ENCODE data around the gene TTYH1. TPM values are rescaled to one million over a fixed set of nuclear protein-coding genes. Genes with fewer than 3 reads are reported as not detected.

The TTYH1 gene
- total and polyA plus RNA-seq, 2 of the 8 experiments (the other 6 are each of a cell fraction or from before 2014, with no cell fraction given) = 26.7 to 46.5 TPM

DNA sequence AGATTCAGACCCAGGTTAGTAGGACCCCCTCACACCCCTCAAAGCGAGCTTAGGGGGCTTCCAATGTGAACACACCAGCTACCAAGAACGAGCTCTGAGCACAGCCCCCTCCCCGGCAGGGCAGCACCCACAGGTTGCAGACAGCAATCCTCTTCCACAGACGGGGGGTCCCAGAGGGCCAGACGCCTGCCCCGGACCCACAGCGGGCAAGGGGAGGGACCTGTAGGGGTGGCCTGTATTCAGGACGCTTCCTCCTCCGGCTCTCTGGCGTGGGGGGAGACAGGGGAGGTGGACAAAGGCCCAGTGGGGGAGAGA, 4.8 kb downstream of the TTYH1 start:
- Histone ChIP-seq H4K20me1 (replicated peaks in 1 of 2; ENCODE audit: control insufficient read depth in 1 of 2, insufficient read depth in 2 of 2, low read length in 2 of 2) (peaks cover 0 to 11% of the 10 kb centered on the region in 2 experiments), H3K14ac (ENCODE audit: insufficient read length) (no peak overlapping the region), H3K23ac (ENCODE audit: insufficient read length) (no peak overlapping the region), H2AK5ac (ENCODE audit: low read depth, low read length) (peak overlapping the region; percentile 58; the same call in 1 of the 2 replicates), H3K18ac (ENCODE audit: extremely low read depth, low read length) (peak overlapping the region; percentile 97), H3K9me3 (ENCODE audit: insufficient read depth in 2 of 2, low read depth in 1 of 2, low read length in 1 of 2) (no peaks in the 10 kb centered on the region), H2BK12ac (ENCODE audit: low read depth, low read length) (peak overlapping the region; percentile 65; the same call in 1 of the 2 replicates), H2BK15ac (ENCODE audit: low read length) (no peak overlapping the region), H4K5ac (ENCODE audit: insufficient read length, low read depth, low read length) (peak overlapping the region; percentile 38), H4K8ac (ENCODE audit: extremely low read depth, insufficient read depth, low read length) (peak overlapping the region; percentile 40; the same call in 1 of the 2 replicates), H4K91ac (replicated peaks; ENCODE audit: insufficient read length, low read length) (peak overlapping the region; percentile 35), H2AFZ (ENCODE audit: low read length) (no peak overlapping the region; the same call in 1 of the 2 replicates), H2BK5ac (ENCODE audit: low read depth, low read length) (peak overlapping the region; percentile 97; the same call in 1 of the 2 replicates), H3K4ac (replicated peaks; ENCODE audit: insufficient read length, low read depth, low read length) (peak overlapping the region; percentile 29), H3K4me2 (ENCODE audit: insufficient read depth in 1 of 2, low read depth in 2 of 2, low read length in 2 of 2) (peak overlapping the region; percentile 44 to 86), H2BK20ac (ENCODE audit: low read length) (0 out of 2 replicates have a peak overlapping the region, but pooled peaks have one; percentile 72), H3K4me1 (replicated peaks in 1 of 4; ENCODE audit: control insufficient read depth in 3 of 4, insufficient read depth in 4 of 4, low read length in 3 of 4) (peaks cover 15 to 50% (median 38%) of the 10 kb centered on the region in 4 experiments), H3K9ac (replicated peaks in 1 of 4; ENCODE audit: extremely low read depth in 1 of 4, low read depth in 3 of 4, low read length in 3 of 4) (peak overlapping the region in 2 of 4 experiments; percentile 29 to 32; a peak in 3 of 7 replicates), H3K27me3 (replicated peaks in 1 of 4; ENCODE audit: control insufficient read depth in 3 of 4, extremely low read depth in 1 of 4, insufficient read depth in 3 of 4, low read length in 3 of 4) (peaks cover 0 to 17% (median 10%) of the 10 kb centered on the region in 4 experiments; a peak in 5 of 7 replicates), H3K36me3 (ENCODE audit: control insufficient read depth in 2 of 4, insufficient read depth in 4 of 4, low read length in 3 of 4) (peaks cover 0 to 22% (median 3%) of the 10 kb centered on the region in 4 experiments; a peak in 6 of 8 replicates), H3K79me1 (ENCODE audit: low read depth, low read length) (peaks cover 16% of the 10 kb centered on the region), H3K4me3 (ENCODE audit: extremely low read depth in 1 of 4, insufficient read depth in 2 of 4, low read depth in 3 of 4, low read length in 4 of 4) (peak overlapping the region in 3 of 4 experiments; percentile 15 to 59 (median 32); a peak in 4 of 8 replicates), H3K56ac (replicated peaks; ENCODE audit: insufficient read length, low read depth, low read length) (peak overlapping the region; percentile 7), H3K23me2 (ENCODE audit: low read depth, low read length) (peaks cover 16% of the 10 kb centered on the region), H3K27ac (ENCODE audit: low read depth, low read length) (peak overlapping the region; percentile 83), H2BK120ac (replicated peaks; ENCODE audit: low read depth, low read length) (peak overlapping the region; percentile 74), H3K79me2 (ENCODE audit: control insufficient read depth in 1 of 2, insufficient read depth in 2 of 2, low read length in 2 of 2) (peaks cover 7 to 8% of the 10 kb centered on the region in 2 experiments; a peak in 2 of 4 replicates)
- FAIRE-seq (no peak), DNase-seq (ENCODE audit: low read depth in 1 of 2, low spot score in 2 of 2) (peak in 1 of 2 experiments; percentile 83)
- 5% methylated on average over 10 of the region's 10 CpGs; no CpG with 5 or more reads in 1 of the 2 experiments for WGBS, 2 experiments (ENCODE audit: extremely low coverage in 1 of 2, insufficient coverage in 1 of 2, insufficient read length in 1 of 2, insufficient replicate concordance in 2 of 2, low coverage in 1 of 2, low lambda C conversion rate in 2 of 2, missing lambda C conversion rate in 1 of 2)
- POLR2A ChIA-PET (ENCODE audit: partially characterized antibody) = interaction anchor here (0.6 to 5.6 kb wide), 17 partner anchors 14 to 987 kb away, joined by 3 to 133 read pairs (median 3); partner anchors contain the start of genes LENG8, LENG9 and MBOAT7
- TF ChIP-seq, protein P1, sequence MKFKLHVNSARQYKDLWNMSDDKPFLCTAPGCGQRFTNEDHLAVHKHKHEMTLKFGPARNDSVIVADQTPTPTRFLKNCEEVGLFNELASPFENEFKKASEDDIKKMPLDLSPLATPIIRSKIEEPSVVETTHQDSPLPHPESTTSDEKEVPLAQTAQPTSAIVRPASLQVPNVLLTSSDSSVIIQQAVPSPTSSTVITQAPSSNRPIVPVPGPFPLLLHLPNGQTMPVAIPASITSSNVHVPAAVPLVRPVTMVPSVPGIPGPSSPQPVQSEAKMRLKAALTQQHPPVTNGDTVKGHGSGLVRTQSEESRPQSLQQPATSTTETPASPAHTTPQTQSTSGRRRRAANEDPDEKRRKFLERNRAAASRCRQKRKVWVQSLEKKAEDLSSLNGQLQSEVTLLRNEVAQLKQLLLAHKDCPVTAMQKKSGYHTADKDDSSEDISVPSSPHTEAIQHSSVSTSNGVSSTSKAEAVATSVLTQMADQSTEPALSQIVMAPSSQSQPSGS (IDR thresholded peaks at IDR 0.05; ENCODE audit: low read length) = no peak
- TF ChIP-seq SIN3A (conservative IDR thresholded peaks at IDR 0.05 in 1 of 2, IDR thresholded peaks at IDR 0.05 in 1 of 2; ENCODE audit: low read depth in 1 of 2, low read length in 2 of 2) = peak in 1 of 2 experiments; percentile 60; a peak in 1 of 4 replicates
- CTCF ChIA-PET (ENCODE audit: partially characterized antibody) = interaction anchor here (0.7 to 4.9 kb wide), 8 partner anchors 10 to 153 kb away, joined by 3 to 58 read pairs (median 6); no protein-coding TSS in a partner anchor

Data from H1 (cell line).